ENCODE data around the gene CA12.

DNA sequence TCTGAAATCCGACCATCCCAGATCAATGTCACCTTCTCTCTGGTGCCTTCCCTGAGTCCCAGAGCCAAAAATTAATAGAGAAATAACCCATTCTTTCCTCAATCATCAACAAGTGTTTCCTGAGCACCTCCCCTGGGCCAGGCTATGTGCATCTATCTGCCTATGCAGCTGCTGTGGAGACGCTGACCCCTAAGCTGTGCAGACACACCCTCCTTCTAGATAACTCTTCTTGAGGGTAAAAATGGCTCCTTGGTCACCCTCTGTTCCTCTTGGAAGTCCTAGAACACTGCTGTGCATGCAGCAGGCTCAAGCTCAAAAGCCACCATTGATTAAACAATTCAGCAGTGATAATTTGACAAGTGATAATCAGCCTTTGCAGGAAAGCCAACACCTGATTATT lies 18.4 kb downstream of the CA12 start:
- no peak for TF ChIP-seq CTCF (conservative IDR thresholded peaks at IDR 0.05; ENCODE audit: low read depth, low read length)
- no peak for TF ChIP-seq EZH2 (IDR thresholded peaks at IDR 0.05; ENCODE audit: borderline replicate concordance, low read depth, low read length, poor library complexity, severe bottlenecking)

All from A673 (cell line).